GM18505 (cell line): ENCODE measurements around the gene FXYD6.

Source experiments
- ATAC-seq: cut with Tn5 transposase; IDR thresholded peaks from one replicate; pipeline ENCODE4 v1.9.1; 2021; ENCODE audit not compliant: unreplicated experiment
- POLR2A ChIP-seq: IDR thresholded peaks from 4 replicates; pipeline ENCODE4 v1.6.1; 2011; ENCODE audit warnings: borderline replicate concordance; ENCODE audit not compliant: insufficient read depth, insufficient read length; ENCODE audit errors: extremely low read depth

The FXYD6 gene

GRCh38 chr11:117915672-117916235 is 39.3 kb upstream of the FXYD6 start:
- no peak for TF ChIP-seq POLR2A
- ATAC-seq = no peak

- no peak for TF ChIP-seq POLR2A
- ATAC-seq = no peak
Observed at GRCh38 chr11:117914991-117915618, 38.6 kb upstream of the FXYD6 start.

- ATAC-seq = no peak
- TF ChIP-seq POLR2A = no peak
Observed at GRCh38 chr11:117914398-117914761, 37.9 kb upstream of the FXYD6 start.

GRCh38 chr11:117913736-117914397 is 37.4 kb upstream of the FXYD6 start:
- ATAC-seq = no peak
- TF ChIP-seq POLR2A = no peak

GRCh38 chr11:117912497-117912896 is 36.0 kb upstream of the FXYD6 start:
- no peak for TF ChIP-seq POLR2A
- no peak for ATAC-seq

GRCh38 chr11:117911694-117912093 is 35.2 kb upstream of the FXYD6 start:
- no peak for ATAC-seq
- TF ChIP-seq POLR2A = no peak

- no peak for TF ChIP-seq POLR2A
- no peak for ATAC-seq
Observed at GRCh38 chr11:117910941-117911655, 34.6 kb upstream of the FXYD6 start.

GRCh38 chr11:117910525-117910924 is 34.1 kb upstream of the FXYD6 start:
- no peak for TF ChIP-seq POLR2A
- ATAC-seq = no peak

- no peak for TF ChIP-seq POLR2A
- no peak for ATAC-seq
Observed at GRCh38 chr11:117909611-117910382, 33.3 kb upstream of the FXYD6 start.

- no peak for TF ChIP-seq POLR2A
- ATAC-seq = no peak
Observed at GRCh38 chr11:117908959-117909610, 32.6 kb upstream of the FXYD6 start.

GRCh38 chr11:117908109-117908895 is 31.8 kb upstream of the FXYD6 start:
- TF ChIP-seq POLR2A = no peak
- no peak for ATAC-seq
